ENCODE measurements around the gene MTMR8.

Gene MTMR8

DNA sequence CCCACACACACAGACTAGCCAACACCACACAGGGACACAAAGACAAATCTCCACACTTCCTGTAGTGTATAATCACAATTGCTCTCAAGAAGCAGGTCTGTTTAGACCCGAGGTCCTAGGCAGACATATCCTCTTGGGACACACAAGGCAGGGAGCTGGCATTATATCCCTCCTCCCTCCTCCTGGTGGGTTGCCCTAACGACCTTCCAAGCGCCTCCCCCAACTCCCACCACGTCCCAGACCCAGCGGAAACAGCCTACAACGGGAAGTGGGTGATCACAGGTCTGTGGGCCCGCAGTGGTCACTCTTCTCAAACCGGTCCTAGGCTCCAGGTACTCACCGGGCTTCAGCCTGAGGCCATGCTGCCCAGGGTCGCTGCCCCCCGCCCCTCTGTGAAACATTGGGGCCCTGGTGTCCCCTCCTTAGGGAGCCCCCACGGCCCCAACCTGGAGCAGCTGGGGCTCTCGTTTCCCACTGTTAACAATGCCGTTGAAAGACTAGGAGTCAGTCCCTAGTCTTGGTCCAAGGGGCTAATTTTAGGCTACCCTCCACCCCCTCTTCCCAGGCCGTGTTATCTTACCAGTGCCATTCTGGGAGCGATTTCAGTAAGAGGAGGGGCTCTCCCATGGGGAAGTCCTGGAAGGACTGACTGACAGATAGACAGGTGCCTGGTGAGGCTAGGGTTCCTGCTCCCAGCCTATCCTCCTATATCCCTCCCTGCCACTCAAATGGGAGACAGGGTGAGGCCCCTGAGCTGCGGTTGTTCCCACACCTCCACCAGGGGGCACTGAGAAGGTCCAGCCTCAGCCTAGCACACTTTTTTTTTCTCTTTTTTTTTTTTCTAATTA lies 164.9 kb downstream of the MTMR8 start, which contains the start of gene ASB12:
Gene ASB12 (minus strand): TSS at position 485 of the 848 bp plus-strand sequence. CDS start 4,957 bp downstream, outside the sequence.
- no peak for TF ChIP-seq SPI1 (IDR thresholded peaks at IDR 0.05; ENCODE audit: borderline replicate concordance, low read depth)
- no peak for TF ChIP-seq POLR2AphosphoS5 (IDR thresholded peaks at IDR 0.05; ENCODE audit: low read depth)
- TF ChIP-seq GABPA (IDR thresholded peaks at IDR 0.05; ENCODE audit: low read depth): no peak
- TF ChIP-seq CTCF (IDR thresholded peaks at IDR 0.05; ENCODE audit: insufficient read depth, low read length): no peak
- TF ChIP-seq REST (IDR thresholded peaks at IDR 0.05; ENCODE audit: insufficient replicate concordance, low read depth): no peak
- Histone ChIP-seq H3K27me3 (ENCODE audit: insufficient read depth, poor library complexity, severe bottlenecking) (no peaks in the 10 kb centered on the region), H3K27ac (replicated peaks) (no peak within 1 kb of the TSS), H3K4me3 (replicated peaks; ENCODE audit: insufficient read depth, low read length) (no peak within 1 kb of the TSS)
- no peak for DNase-seq (ENCODE audit: low read depth in 1 of 2, low spot score in 1 of 2)

DNA sequence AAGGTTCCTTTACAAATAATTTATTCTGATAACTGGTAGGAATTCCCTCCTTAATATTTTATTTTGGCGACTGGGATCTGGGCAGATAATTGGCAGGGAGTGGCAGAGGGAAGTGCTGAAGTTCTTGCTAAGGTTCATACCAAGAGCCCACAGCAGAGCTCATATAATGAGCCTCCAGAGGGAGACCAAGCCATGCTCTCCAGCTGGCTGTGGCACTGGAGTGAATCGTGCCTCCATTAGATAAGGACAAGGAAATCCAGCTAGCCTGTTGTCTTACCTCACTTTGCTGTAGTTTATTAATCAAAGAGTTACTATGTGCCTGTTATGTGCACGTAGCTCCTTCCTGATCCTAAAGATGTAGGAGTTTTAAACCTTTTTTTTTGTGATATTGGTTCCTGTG lies 166.1 kb downstream of the MTMR8 start:
- no peak overlapping the region for H3K4me3 ChIP-seq (replicated peaks; ENCODE audit: insufficient read depth, low read length)
- H3K27ac ChIP-seq (replicated peaks): no peak overlapping the region
- no peaks in the 10 kb centered on the region for H3K27me3 ChIP-seq (ENCODE audit: insufficient read depth, poor library complexity, severe bottlenecking)
- no peak for DNase-seq (ENCODE audit: low read depth in 1 of 2, low spot score in 1 of 2)
- TF ChIP-seq CTCF (IDR thresholded peaks at IDR 0.05; ENCODE audit: insufficient read depth, low read length) (no peak), SPI1 (IDR thresholded peaks at IDR 0.05; ENCODE audit: borderline replicate concordance, low read depth) (no peak), POLR2AphosphoS5 (IDR thresholded peaks at IDR 0.05; ENCODE audit: low read depth) (no peak), GABPA (IDR thresholded peaks at IDR 0.05; ENCODE audit: low read depth) (no peak), REST (IDR thresholded peaks at IDR 0.05; ENCODE audit: insufficient replicate concordance, low read depth) (no peak)

All from HL-60 (cell line).